H1 (cell line): ENCODE data around the gene MLPH. TPM values are rescaled to one million over a fixed set of nuclear protein-coding genes. Genes with fewer than 3 reads are reported as not detected.

Experiments
- CTCF ChIA-PET: fragments of 300-600 bp; sonication (Branson Sonifier 250); formaldehyde crosslinking; loops from one replicate; lab custom pipeline; 2021; ENCODE audit not compliant: partially characterized antibody; lab: Charles Lee
- POLR2A ChIA-PET: fragments of 300-600 bp; sonication (Branson Sonifier 250); formaldehyde crosslinking; loops from one replicate; lab custom pipeline; 2021; ENCODE audit warnings: inconsistent platforms; ENCODE audit not compliant: partially characterized antibody; lab: Charles Lee
- DNase-seq, 2 experiments: peaks; one replicate each; pipeline versions ENCODE4 v3.0.0 to v3.0.0-alpha.2; 2010 to 2022; ENCODE audit warnings: low spot score in 2 of 2, low read depth in 1 of 2, mixed read lengths in 1 of 2
- FAIRE-seq: peaks from 2 replicates; lab custom pipeline; 2011; peaks lifted over from hg19 to GRCh38; lab: Jason Lieb, UNC
- H2AFZ ChIP-seq: 2 replicates; pipeline ENCODE4 v1.8.1; 2012; ENCODE audit warnings: low read length, inconsistent platforms
- H2AK5ac ChIP-seq: 2 replicates; pipeline ENCODE4 v1.6.1; 2013; ENCODE audit warnings: low read depth, low read length
- H2BK120ac ChIP-seq: replicated peaks from 2 replicates; pipeline ENCODE3; 2013; ENCODE audit warnings: low read depth, low read length, inconsistent platforms
- H2BK12ac ChIP-seq: 2 replicates; pipeline ENCODE4 v1.6.1; 2013; ENCODE audit warnings: low read depth, low read length
- H2BK15ac ChIP-seq: 2 replicates; pipeline ENCODE4 v1.6.1; 2013; ENCODE audit warnings: low read length
- H2BK20ac ChIP-seq: 2 replicates; pipeline ENCODE4 v1.6.1; 2013; ENCODE audit warnings: low read length
- H2BK5ac ChIP-seq: 2 replicates; pipeline ENCODE4 v1.6.1; 2013; ENCODE audit warnings: low read depth, low read length
- H3K14ac ChIP-seq: 2 replicates; pipeline ENCODE4 v1.6.1; 2013; ENCODE audit warnings: inconsistent platforms; ENCODE audit not compliant: insufficient read length
- H3K18ac ChIP-seq: 2 replicates; pipeline ENCODE4 v1.6.1; 2013; ENCODE audit warnings: low read length; ENCODE audit errors: extremely low read depth
- H3K23ac ChIP-seq: 2 replicates; pipeline ENCODE4 v1.6.1; 2013; ENCODE audit warnings: inconsistent platforms; ENCODE audit not compliant: insufficient read length
- H3K23me2 ChIP-seq: 2 replicates; pipeline ENCODE4 v1.6.1; 2013; ENCODE audit warnings: low read depth, low read length
- H3K27ac ChIP-seq: 2 replicates; pipeline ENCODE4 v1.6.1; 2011; ENCODE audit warnings: low read depth, low read length, inconsistent platforms
- H3K27me3 ChIP-seq, 4 experiments: replicated peaks in 1 of 4; 1 replicate in 1 of 4; 2 replicates in 3 of 4; pipeline versions ENCODE4 v1.6.1 to v1.8.1; 2011 to 2013; ENCODE audit warnings: low read length in 3 of 4, mild to moderate bottlenecking in 3 of 4, inconsistent platforms in 2 of 4, mixed read lengths in 2 of 4, moderate library complexity in 1 of 4; ENCODE audit not compliant: control insufficient read depth in 3 of 4, insufficient read depth in 3 of 4; ENCODE audit errors: extremely low read depth in 1 of 4
- H3K36me3 ChIP-seq, 4 experiments: 2 replicates each; pipeline versions ENCODE4 v1.6.1 to v1.8.1; 2011 to 2013; ENCODE audit warnings: mild to moderate bottlenecking in 4 of 4, low read length in 3 of 4, moderate library complexity in 2 of 4, control low read depth in 1 of 4, inconsistent platforms in 1 of 4; ENCODE audit not compliant: insufficient read depth in 4 of 4, control insufficient read depth in 2 of 4
- H3K4ac ChIP-seq: replicated peaks from 2 replicates; pipeline ENCODE3; 2013; ENCODE audit warnings: low read length, low read depth, mixed read lengths, inconsistent platforms; ENCODE audit not compliant: insufficient read length
- H3K4me1 ChIP-seq, 4 experiments: replicated peaks in 1 of 4; 1 replicate in 1 of 4; 2 replicates in 3 of 4; pipeline versions ENCODE4 v1.6.1 to v1.8.1; 2011 to 2013; ENCODE audit warnings: low read length in 3 of 4, inconsistent platforms in 2 of 4, mixed read lengths in 1 of 4; ENCODE audit not compliant: insufficient read depth in 4 of 4, control insufficient read depth in 3 of 4
- H3K4me2 ChIP-seq, 2 experiments: 2 replicates each; pipeline versions ENCODE4 v1.6.1 to v1.8.1; 2011 to 2013; ENCODE audit warnings: low read depth in 2 of 2, low read length in 2 of 2, control low read depth in 1 of 2, inconsistent platforms in 1 of 2, mild to moderate bottlenecking in 1 of 2; ENCODE audit not compliant: insufficient read depth in 1 of 2
- H3K4me3 ChIP-seq, 4 experiments: fragments of 200-600, 300-600 bp in 1 of 4; sonication (generic), shearing (Covaris generic), sonication (Bioruptor Twin) in 1 of 4; 2 replicates each; pipeline versions ENCODE4 v1.5.1 to v1.8.1; 2011 to 2016; ENCODE audit warnings: low read length in 4 of 4, low read depth in 3 of 4, control low read depth in 2 of 4, inconsistent platforms in 2 of 4, mild to moderate bottlenecking in 2 of 4, mixed read lengths in 1 of 4, moderate library complexity in 1 of 4; ENCODE audit not compliant: insufficient read depth in 2 of 4; ENCODE audit errors: extremely low read depth in 1 of 4
- H3K56ac ChIP-seq: replicated peaks from 2 replicates; pipeline ENCODE3; 2013; ENCODE audit warnings: low read depth, mild to moderate bottlenecking, mixed read lengths, low read length, inconsistent platforms; ENCODE audit not compliant: insufficient read length
- H3K79me1 ChIP-seq: 2 replicates; pipeline ENCODE4 v1.6.1; 2013; ENCODE audit warnings: low read depth, low read length, control low read depth
- H3K79me2 ChIP-seq, 2 experiments: 2 replicates each; pipeline versions ENCODE4 v1.6.1 to v1.8.1; 2012 to 2013; ENCODE audit warnings: low read length in 2 of 2, mild to moderate bottlenecking in 2 of 2, inconsistent platforms in 1 of 2; ENCODE audit not compliant: insufficient read depth in 2 of 2, control insufficient read depth in 1 of 2
- H3K9ac ChIP-seq, 4 experiments: replicated peaks in 1 of 4; 1 replicate in 1 of 4; 2 replicates in 3 of 4; pipeline versions ENCODE4 v1.6.1 to v1.8.1; 2011 to 2013; ENCODE audit warnings: low read depth in 3 of 4, low read length in 3 of 4, control low read depth in 2 of 4, mild to moderate bottlenecking in 2 of 4, moderate library complexity in 2 of 4, inconsistent platforms in 1 of 4; ENCODE audit errors: extremely low read depth in 1 of 4
- H3K9me3 ChIP-seq, 2 experiments: 2 replicates each; pipeline versions ENCODE4 v1.6.1 to v1.8.1; 2012 to 2013; ENCODE audit warnings: mild to moderate bottlenecking in 2 of 2, moderate library complexity in 2 of 2, control low read depth in 1 of 2, inconsistent platforms in 1 of 2, low read depth in 1 of 2, low read length in 1 of 2, mixed read lengths in 1 of 2; ENCODE audit not compliant: insufficient read depth in 2 of 2
- H4K20me1 ChIP-seq, 2 experiments: replicated peaks in 1 of 2; 2 replicates each; pipeline versions ENCODE3 to v1.8.1; 2011 to 2013; ENCODE audit warnings: inconsistent platforms in 2 of 2, low read length in 2 of 2, mild to moderate bottlenecking in 1 of 2; ENCODE audit not compliant: insufficient read depth in 2 of 2, control insufficient read depth in 1 of 2
- H4K5ac ChIP-seq: 2 replicates; pipeline ENCODE4 v1.6.1; 2013; ENCODE audit warnings: low read length, low read depth, mixed read lengths, inconsistent platforms; ENCODE audit not compliant: insufficient read length
- H4K8ac ChIP-seq: 2 replicates; pipeline ENCODE4 v1.8.0; 2013; ENCODE audit warnings: mild to moderate bottlenecking, moderate library complexity, low read length, inconsistent platforms; ENCODE audit not compliant: insufficient read depth; ENCODE audit errors: extremely low read depth
- H4K91ac ChIP-seq: replicated peaks from 2 replicates; pipeline ENCODE3; 2013; ENCODE audit warnings: low read length, mixed read lengths, inconsistent platforms; ENCODE audit not compliant: insufficient read length
- CBX8 ChIP-seq: fragments of 300-800, 300-1000 bp; sonication (generic); IDR thresholded peaks from 2 replicates; pipeline ENCODE4 v1.7.1; 2016; ENCODE audit warnings: low read depth, low read length, borderline replicate concordance
- CHD2 ChIP-seq: IDR thresholded peaks from 2 replicates; pipeline ENCODE4 v1.6.1; 2012; ENCODE audit warnings: low read length, improper control_type of control experiment
- GABPA ChIP-seq: IDR thresholded peaks from 2 replicates; pipeline ENCODE4 v1.6.1; 2011; ENCODE audit warnings: mild to moderate bottlenecking, low read length, moderate library complexity, borderline replicate concordance; ENCODE audit not compliant: insufficient read depth
- KDM1A ChIP-seq: fragments of 200-600, 300-600 bp; sonication (generic); IDR thresholded peaks from 2 replicates; pipeline ENCODE4 v1.7.1; 2016; ENCODE audit warnings: mild to moderate bottlenecking, low read length, borderline replicate concordance
- NANOG ChIP-seq: IDR thresholded peaks from 2 replicates; pipeline ENCODE4 v1.6.1; 2011; ENCODE audit warnings: low read length, low read depth, mild to moderate bottlenecking, inconsistent platforms; ENCODE audit not compliant: insufficient read depth, poor library complexity, severe bottlenecking
- RAD21 ChIP-seq, 2 experiments: IDR thresholded peaks in 1 of 2; conservative IDR thresholded peaks in 1 of 2; 2 replicates each; pipeline ENCODE4 v1.6.1; 2011; ENCODE audit warnings: low read depth in 2 of 2, low read length in 2 of 2, improper control_type of control experiment in 1 of 2, inconsistent platforms in 1 of 2, mild to moderate bottlenecking in 1 of 2, moderate library complexity in 1 of 2
- SP4 ChIP-seq: IDR thresholded peaks from 2 replicates; pipeline ENCODE4 v1.6.1; 2012; ENCODE audit warnings: low read length, inconsistent platforms
- TAF1 ChIP-seq: IDR thresholded peaks from 2 replicates; pipeline ENCODE4 v1.6.1; 2011; ENCODE audit warnings: mild to moderate bottlenecking, low read depth, low read length
- TBP ChIP-seq: IDR thresholded peaks from 2 replicates; pipeline ENCODE4 v1.6.1; 2011; ENCODE audit warnings: low read depth, low read length, improper control_type of control experiment
- WGBS, 2 experiments: shearing (Covaris generic) in 1 of 2; methylation state at CpG; one replicate each; pipeline versions ENCODE4 v1.1.6 to v1.1.7; 2013 to 2015; ENCODE audit warnings: low lambda C conversion rate in 2 of 2, mixed read lengths in 2 of 2, inconsistent platforms in 1 of 2, low coverage in 1 of 2, missing lambda C conversion rate in 1 of 2; ENCODE audit not compliant: insufficient replicate concordance in 2 of 2, insufficient coverage in 1 of 2, insufficient read length in 1 of 2; ENCODE audit errors: extremely low coverage in 1 of 2, missing lambda C conversion rate in 1 of 2; 5-methylcytosine and 5-hydroxymethylcytosine counted together
- polyA plus RNA-seq, 7 experiments: library from polyadenylated mRNA; depleted of rRNA in 3 of 7; stranded (reverse) in 5 of 7; unstranded in 2 of 7; fragments of >200 nt in 5 of 7; fragments of 200-250 nt in 2 of 7; gene quantifications; 1 replicate in 5 of 7; 2 replicates in 1 of 7; 4 replicates in 1 of 7; pipeline versions ENCODE4 v1.2.1 to v1.2.3, GENCODE V29; 2011 to 2013; ENCODE audit warnings: missing spikeins in 2 of 7, mixed read lengths in 2 of 7
- total RNA-seq: library from RNA; stranded (reverse); fragmentation: NEBNext Ultra II Directional; extraction: Animal tissue kit (Norgen Biotek cat#: 25700); gene quantifications from 2 replicates; pipeline ENCODE4 v1.2.1, GENCODE V29; 2021
- TF ChIP-seq, protein P1 (sequence below), 3 experiments: IDR thresholded peaks; 1 replicate in 2 of 3; 2 replicates in 1 of 3; pipeline versions ENCODE4 v1.5.1 to v1.6.1; 2011; ENCODE audit warnings: low read length in 3 of 3, mild to moderate bottlenecking in 3 of 3, inconsistent platforms in 2 of 3, low read depth in 1 of 3, moderate library complexity in 1 of 3; ENCODE audit not compliant: insufficient read depth in 1 of 3; ENCODE audit errors: control extremely low read depth in 1 of 3

Gene MLPH
- total and polyA plus RNA-seq, 2 of the 8 experiments (the other 6 are each of a cell fraction or from before 2014, with no cell fraction given) = 12.7 to 17.0 TPM

DNA sequence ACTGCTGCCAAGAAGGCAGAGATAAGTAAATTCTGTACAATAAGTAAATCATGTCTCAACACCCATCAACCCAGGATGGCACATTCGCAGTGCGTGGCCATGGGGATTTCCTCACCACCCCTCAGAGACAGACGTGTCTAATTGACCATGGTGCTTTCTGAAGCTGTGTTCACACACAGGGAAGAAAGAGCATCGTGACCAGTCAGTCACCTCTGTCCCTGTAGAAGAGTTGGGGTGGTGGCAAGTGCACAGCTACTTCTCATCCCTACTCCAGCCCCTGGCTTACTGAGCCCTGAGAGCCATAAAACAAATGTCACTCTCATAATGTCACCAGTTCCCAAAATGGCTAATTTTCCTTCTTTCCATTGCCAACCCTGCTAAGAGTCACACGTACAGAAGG, 31.3 kb upstream of the MLPH start:
- H2BK12ac ChIP-seq = no peak overlapping the region
- H3K4me2 ChIP-seq = no peak overlapping the region
- H2BK15ac ChIP-seq = no peak overlapping the region
- H3K79me1 ChIP-seq = no peaks in the 10 kb centered on the region
- H3K23me2 ChIP-seq = peaks cover 6% of the 10 kb centered on the region; the same call in 1 of the 2 replicates
- TF ChIP-seq TBP (no peak), NANOG (no peak), RAD21 (IDR thresholded peaks at IDR 0.05 in 1 of 2, conservative IDR thresholded peaks at IDR 0.05 in 1 of 2; ENCODE audit: low read depth in 2 of 2, low read length in 2 of 2) (no peak), SP4 (no peak), TAF1 (no peak), KDM1A (no peak), CBX8 (no peak), GABPA (no peak), CHD2 (no peak)
- TF ChIP-seq, protein P1, sequence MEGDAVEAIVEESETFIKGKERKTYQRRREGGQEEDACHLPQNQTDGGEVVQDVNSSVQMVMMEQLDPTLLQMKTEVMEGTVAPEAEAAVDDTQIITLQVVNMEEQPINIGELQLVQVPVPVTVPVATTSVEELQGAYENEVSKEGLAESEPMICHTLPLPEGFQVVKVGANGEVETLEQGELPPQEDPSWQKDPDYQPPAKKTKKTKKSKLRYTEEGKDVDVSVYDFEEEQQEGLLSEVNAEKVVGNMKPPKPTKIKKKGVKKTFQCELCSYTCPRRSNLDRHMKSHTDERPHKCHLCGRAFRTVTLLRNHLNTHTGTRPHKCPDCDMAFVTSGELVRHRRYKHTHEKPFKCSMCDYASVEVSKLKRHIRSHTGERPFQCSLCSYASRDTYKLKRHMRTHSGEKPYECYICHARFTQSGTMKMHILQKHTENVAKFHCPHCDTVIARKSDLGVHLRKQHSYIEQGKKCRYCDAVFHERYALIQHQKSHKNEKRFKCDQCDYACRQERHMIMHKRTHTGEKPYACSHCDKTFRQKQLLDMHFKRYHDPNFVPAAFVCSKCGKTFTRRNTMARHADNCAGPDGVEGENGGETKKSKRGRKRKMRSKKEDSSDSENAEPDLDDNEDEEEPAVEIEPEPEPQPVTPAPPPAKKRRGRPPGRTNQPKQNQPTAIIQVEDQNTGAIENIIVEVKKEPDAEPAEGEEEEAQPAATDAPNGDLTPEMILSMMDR (IDR thresholded peaks at IDR 0.05; ENCODE audit: control extremely low read depth in 1 of 3, insufficient read depth in 1 of 3, low read depth in 1 of 3, low read length in 3 of 3) = no peak
- no peak overlapping the region for H4K5ac ChIP-seq
- no peak overlapping the region for H3K27ac ChIP-seq
- 90% methylated on average over 5 of the region's 5 CpGs; no CpG with 5 or more reads in 1 of the 2 experiments for WGBS, 2 experiments
- H2BK20ac ChIP-seq = no peak overlapping the region
- H2AFZ ChIP-seq = no peak overlapping the region
- H3K27me3 ChIP-seq = peaks cover 0 to 2% (median 0%) of the 10 kb centered on the region in 4 experiments; a peak in 1 of 7 replicates
- H2BK5ac ChIP-seq = no peak overlapping the region
- FAIRE-seq = no peak
- no peak overlapping the region for H4K8ac ChIP-seq
- H3K4ac ChIP-seq = no peak overlapping the region
- ChIA-PET CTCF (interaction anchor here (1.5 to 1.6 kb wide), 2 partner anchors 34 to 141 kb away, joined by 3 to 7 read pairs; no protein-coding TSS in a partner anchor), POLR2A (no interaction called here)
- H4K20me1 ChIP-seq = no peaks in the 10 kb centered on the region
- peaks cover 0 to 6% (median 4%) of the 10 kb centered on the region in 4 experiments; a peak in 4 of 7 replicates for H3K4me1 ChIP-seq
- H3K36me3 ChIP-seq = no peaks in the 10 kb centered on the region
- H3K23ac ChIP-seq = no peak overlapping the region
- DNase-seq = no peak
- H2AK5ac ChIP-seq = no peak overlapping the region
- H3K79me2 ChIP-seq = no peaks in the 10 kb centered on the region
- H3K18ac ChIP-seq = no peak overlapping the region
- H2BK120ac ChIP-seq = no peak overlapping the region
- no peak overlapping the region for H3K56ac ChIP-seq
- no peak overlapping the region for H3K4me3 ChIP-seq
- H4K91ac ChIP-seq = no peak overlapping the region
- H3K14ac ChIP-seq = no peak overlapping the region
- no peaks in the 10 kb centered on the region; a peak in 1 of 4 replicates for H3K9me3 ChIP-seq
- H3K9ac ChIP-seq = no peak overlapping the region
